HEK293 (cell line): ENCODE results near the gene DAND5.

ENCODE experiments used
- CTCF ChIA-PET: fragments of 350-600 bp; formaldehyde crosslinking; extraction: SDS; loops from one replicate; lab custom pipeline; 2021; ENCODE audit warnings: antibody characterized with exemption; lab: Yijun Ruan, JAX
- POLR2A ChIA-PET: fragments of 300-600 bp; formaldehyde crosslinking; extraction: SDS; loops from one replicate; lab custom pipeline; 2020; ENCODE audit warnings: antibody characterized with exemption, inconsistent platforms; lab: Yijun Ruan, JAX
- H3K27ac ChIP-seq: fragments of 200-500 bp; sonication (Bioruptor generic); 2 replicates; pipeline ENCODE4 v1.5.1; 2014; ENCODE audit warnings: low read depth, low read length, control low read depth, inconsistent platforms; ENCODE audit errors: extremely low read depth
- H3K36me3 ChIP-seq, 2 experiments: fragments of 200-500 bp in 1 of 2; sonication (Bioruptor generic) in 1 of 2; 1 replicate in 1 of 2; 2 replicates in 1 of 2; pipeline ENCODE4 v1.5.1; 2014 to 2017; ENCODE audit warnings: inconsistent platforms in 2 of 2, low read length in 2 of 2; ENCODE audit not compliant: control insufficient read depth in 2 of 2, insufficient read depth in 1 of 2
- H3K4me1 ChIP-seq: fragments of 200-500 bp; sonication (Bioruptor generic); 2 replicates; pipeline ENCODE4 v1.5.1; 2014; ENCODE audit warnings: mild to moderate bottlenecking, low read length, inconsistent platforms; ENCODE audit not compliant: control insufficient read depth, insufficient read depth
- H3K4me3 ChIP-seq: 2 replicates; pipeline ENCODE4 v1.5.1; 2011; ENCODE audit warnings: low read depth, mild to moderate bottlenecking, control low read depth, low read length, moderate library complexity
- H3K9me3 ChIP-seq: fragments of 200-500 bp; sonication (Bioruptor generic); 2 replicates; pipeline ENCODE4 v1.5.1; 2014; ENCODE audit warnings: low read depth, low read length, inconsistent platforms; ENCODE audit not compliant: control insufficient read depth, insufficient read depth
- BCL11A ChIP-seq: fragments of 450-650 bp; formaldehyde crosslinking; IDR thresholded peaks from 2 replicates; pipeline ENCODE4 v1.5.1; 2016; ENCODE audit warnings: low read depth, missing biosample characterization, missing genetic modification characterization
- KLF8 ChIP-seq: fragments of 450-650 bp; formaldehyde crosslinking; IDR thresholded peaks from 2 replicates; pipeline ENCODE4 v1.5.1; 2016; ENCODE audit warnings: missing biosample characterization, missing genetic modification characterization
- ZFHX2 ChIP-seq: fragments of 450-650 bp; formaldehyde crosslinking; conservative IDR thresholded peaks from 2 replicates; pipeline ENCODE4 v1.5.1; 2016; ENCODE audit warnings: missing biosample characterization, missing genetic modification characterization
- ZNF10 ChIP-seq: fragments of 450-650 bp; formaldehyde crosslinking; IDR thresholded peaks from 2 replicates; pipeline ENCODE4 v1.5.1; 2017; ENCODE audit warnings: missing biosample characterization, missing genetic modification characterization
- ZNF114 ChIP-seq: fragments of 450-650 bp; formaldehyde crosslinking; IDR thresholded peaks from 2 replicates; pipeline ENCODE4 v1.5.0; 2017; ENCODE audit warnings: missing biosample characterization, missing genetic modification characterization
- ZNF155 ChIP-seq: fragments of 450-650 bp; formaldehyde crosslinking; IDR thresholded peaks from 2 replicates; pipeline ENCODE4 v1.5.1; 2016; ENCODE audit warnings: missing biosample characterization, missing genetic modification characterization
- ZNF157 ChIP-seq: fragments of 450-650 bp; formaldehyde crosslinking; IDR thresholded peaks from 2 replicates; pipeline ENCODE4 v1.5.1; 2016; ENCODE audit warnings: missing biosample characterization, missing genetic modification characterization
- ZNF2 ChIP-seq: fragments of 450-650 bp; formaldehyde crosslinking; IDR thresholded peaks from 2 replicates; pipeline ENCODE4 v1.5.1; 2016; ENCODE audit warnings: missing biosample characterization, missing genetic modification characterization
- ZNF248 ChIP-seq: fragments of 450-650 bp; formaldehyde crosslinking; IDR thresholded peaks from 2 replicates; pipeline ENCODE4 v1.5.1; 2017; ENCODE audit warnings: missing biosample characterization, missing genetic modification characterization
- ZNF274 ChIP-seq, 2 experiments: fragments of 200-500 bp in 1 of 2; fragments of 450-650 bp in 1 of 2; sonication (Bioruptor generic) in 1 of 2; formaldehyde crosslinking in 1 of 2; IDR thresholded peaks; 2 replicates each; pipeline versions ENCODE4 v1.5.1 to v1.6.1; 2014 to 2016; ENCODE audit warnings: borderline replicate concordance in 1 of 2, inconsistent platforms in 1 of 2, low read length in 1 of 2, missing biosample characterization in 1 of 2, missing genetic modification characterization in 1 of 2
- ZNF341 ChIP-seq: fragments of 450-650 bp; formaldehyde crosslinking; IDR thresholded peaks from 2 replicates; pipeline ENCODE4; 2016; ENCODE audit warnings: low read depth, missing biosample characterization, missing genetic modification characterization
- ZNF350 ChIP-seq: fragments of 450-650 bp; formaldehyde crosslinking; IDR thresholded peaks from 2 replicates; pipeline ENCODE4 v1.5.0; 2017; ENCODE audit warnings: missing biosample characterization, mild to moderate bottlenecking, missing genetic modification characterization
- ZNF366 ChIP-seq: fragments of 450-650 bp; formaldehyde crosslinking; conservative IDR thresholded peaks from 2 replicates; pipeline ENCODE4 v1.5.1; 2016; ENCODE audit warnings: missing biosample characterization, missing genetic modification characterization
- ZNF394 ChIP-seq: fragments of 450-650 bp; formaldehyde crosslinking; IDR thresholded peaks from 2 replicates; pipeline ENCODE4 v1.5.1; 2016; ENCODE audit warnings: missing biosample characterization, missing genetic modification characterization, mild to moderate bottlenecking, moderate library complexity, borderline replicate concordance
- ZNF555 ChIP-seq: fragments of 450-650 bp; formaldehyde crosslinking; conservative IDR thresholded peaks from 2 replicates; pipeline ENCODE4 v1.5.1; 2017; ENCODE audit warnings: missing biosample characterization, mild to moderate bottlenecking, missing genetic modification characterization, inconsistent platforms
- ZNF654 ChIP-seq: fragments of 450-650 bp; formaldehyde crosslinking; IDR thresholded peaks from 2 replicates; pipeline ENCODE4 v1.5.1; 2016; ENCODE audit warnings: low read depth, missing biosample characterization, missing genetic modification characterization
- ZNF670 ChIP-seq: fragments of 450-650 bp; formaldehyde crosslinking; IDR thresholded peaks from 2 replicates; pipeline ENCODE4 v1.5.1; 2016; ENCODE audit warnings: missing biosample characterization, missing genetic modification characterization, low read depth
- ZNF701 ChIP-seq: fragments of 450-650 bp; formaldehyde crosslinking; IDR thresholded peaks from 2 replicates; pipeline ENCODE4 v1.5.1; 2016; ENCODE audit warnings: missing biosample characterization, missing genetic modification characterization
- ZNF76 ChIP-seq: fragments of 450-650 bp; formaldehyde crosslinking; IDR thresholded peaks from 2 replicates; pipeline ENCODE4; 2016; ENCODE audit warnings: low read depth, missing biosample characterization, missing genetic modification characterization, borderline replicate concordance
- ZNF785 ChIP-seq: fragments of 450-650 bp; formaldehyde crosslinking; IDR thresholded peaks from 2 replicates; pipeline ENCODE4 v1.5.1; 2016; ENCODE audit warnings: missing biosample characterization, missing genetic modification characterization
- ZSCAN30 ChIP-seq: fragments of 450-650 bp; IDR thresholded peaks from 2 replicates; pipeline ENCODE4 v1.5.1; 2018; ENCODE audit warnings: missing biosample characterization, mild to moderate bottlenecking, missing genetic modification characterization, moderate library complexity
- TF ChIP-seq, protein P1 (sequence below): fragments of 450-650 bp; formaldehyde crosslinking; IDR thresholded peaks from 2 replicates; pipeline ENCODE4 v1.5.1; 2017; ENCODE audit warnings: missing biosample characterization, missing genetic modification characterization
- TF ChIP-seq, protein P2 (sequence below): fragments of 450-650 bp; formaldehyde crosslinking; optimal IDR thresholded peaks from 2 replicates; pipeline ENCODE3; 2016; ENCODE audit warnings: missing biosample characterization, mild to moderate bottlenecking, missing genetic modification characterization
- TF ChIP-seq, protein P3 (sequence below): fragments of 450-650 bp; formaldehyde crosslinking; IDR thresholded peaks from 2 replicates; pipeline ENCODE4 v1.5.1; 2016; ENCODE audit warnings: missing biosample characterization, missing genetic modification characterization
- TF ChIP-seq, protein P4 (sequence below): fragments of 450-650 bp; formaldehyde crosslinking; IDR thresholded peaks from 2 replicates; pipeline ENCODE4 v1.5.1; 2017; ENCODE audit warnings: missing biosample characterization, missing genetic modification characterization

DAND5 gene

DNA sequence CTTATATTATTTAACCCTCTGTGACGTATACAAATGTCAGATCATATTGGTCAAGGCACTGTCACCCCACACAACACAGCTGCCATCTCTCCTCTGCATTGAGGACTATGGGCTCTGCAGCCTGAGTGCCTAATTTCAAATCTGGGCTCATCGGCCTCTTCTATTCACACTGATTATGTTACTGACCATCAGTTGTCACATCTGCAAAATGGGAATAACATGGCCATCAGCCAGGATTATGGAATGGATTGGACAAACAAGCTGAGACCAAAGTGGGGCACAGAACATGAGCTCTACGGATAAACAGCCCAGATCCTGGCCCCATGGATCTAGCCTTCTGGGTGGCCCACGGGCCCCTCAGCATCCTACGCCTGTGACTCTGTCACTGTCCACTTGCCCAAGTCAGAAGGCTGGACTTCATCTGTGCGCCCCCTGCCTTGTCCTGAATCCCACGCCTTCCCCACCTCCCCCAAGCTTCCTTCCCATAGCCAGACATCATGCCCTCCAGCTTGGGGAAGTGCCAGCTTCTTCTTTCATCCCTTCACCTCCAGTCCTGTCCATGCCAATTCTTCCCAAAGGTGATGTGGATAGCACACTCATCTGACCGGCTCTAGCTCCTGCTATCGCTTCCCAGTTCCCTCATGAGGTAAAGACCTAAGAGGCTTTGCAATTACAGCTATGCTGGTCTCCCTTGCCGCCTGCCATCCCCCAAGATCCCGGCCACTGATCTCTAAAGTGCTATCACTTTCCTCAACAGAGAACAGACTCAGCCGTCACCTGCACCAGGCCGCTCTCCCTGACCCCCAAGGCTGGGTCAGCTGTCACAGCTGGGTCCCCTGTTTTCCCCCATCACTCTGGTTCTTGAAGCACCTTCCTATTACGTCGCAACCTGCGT, 36.7 kb upstream of the DAND5 start:
- CTCF ChIA-PET = interaction anchor here (0.6 to 1.8 kb wide), 8 partner anchors 11 to 166 kb away, joined by 3 to 7 read pairs (median 3); no protein-coding TSS in a partner anchor
- POLR2A ChIA-PET = interaction anchor here (0.6 to 2.6 kb wide), 19 partner anchors 9 to 1839 kb away, joined by 3 to 18 read pairs (median 7); partner anchors contain the start of genes DAND5, DNASE2, GCDH and SYCE2
- Histone ChIP-seq H3K4me3 (peak overlapping the region; percentile 99), H3K27ac (peak overlapping the region; percentile 88), H3K4me1 (peaks cover 4% of the 10 kb centered on the region), H3K9me3 (no peaks in the 10 kb centered on the region), H3K36me3 (peaks cover 31 to 37% of the 10 kb centered on the region in 2 experiments)
- TF ChIP-seq ZNF2 (tag by site-specific recombination) (0 out of 2 replicates have a peak, but pooled peaks have one; percentile 18), ZNF394 (tag by site-specific recombination) (no peak)

DNA sequence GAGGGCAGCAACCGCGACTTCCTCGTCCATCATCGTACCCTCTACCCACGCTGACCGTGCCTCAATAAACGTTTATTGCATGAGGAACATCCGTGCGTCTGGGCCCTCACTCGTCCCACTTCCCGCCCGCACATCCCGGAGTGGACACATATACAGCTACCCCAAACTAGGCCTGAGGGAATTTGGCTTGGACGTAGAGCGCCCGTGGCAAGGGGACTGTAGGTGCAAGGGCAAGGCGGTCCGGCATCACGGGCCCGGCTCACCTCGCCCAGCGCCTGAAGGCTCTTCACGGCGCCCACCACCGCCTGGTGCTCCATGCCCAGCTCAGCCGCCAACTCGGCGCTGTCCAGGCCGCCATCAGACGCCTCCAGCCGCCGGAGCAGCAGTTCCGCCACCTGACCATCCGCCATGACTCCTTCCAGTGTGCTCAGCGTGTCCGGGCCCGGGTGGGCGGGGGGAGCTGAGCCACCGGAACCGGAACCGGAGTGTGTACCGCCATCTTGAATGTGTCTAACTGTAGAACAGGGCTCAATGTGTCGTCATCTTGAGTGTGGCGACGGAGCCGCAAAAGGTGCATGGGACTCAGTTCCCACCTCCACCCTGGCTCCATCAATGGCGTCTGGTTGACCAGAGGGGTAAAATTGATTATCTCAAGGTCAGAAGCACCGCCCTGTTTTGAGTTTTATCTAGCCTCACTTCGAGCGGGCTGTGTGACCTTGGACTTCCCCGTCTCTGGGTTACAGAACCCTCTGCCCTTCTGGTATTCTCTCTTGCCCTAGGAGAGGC, 35.9 kb upstream of the DAND5 start, which contains the start of gene FARSA:
TSS of gene FARSA (minus strand) at position 425 of the 786 bp plus-strand sequence. CDS start at position 410, 15 bp downstream.
- CTCF ChIA-PET = interaction anchor here (0.7 to 1.7 kb wide), 3 partner anchors 12 to 167 kb away, joined by 3 to 7 read pairs (median 5); no protein-coding TSS in a partner anchor
- Histone ChIP-seq H3K9me3 (no peaks in the 10 kb centered on the region), H3K27ac (peak within 1 kb of the TSS; percentile 88), H3K4me3 (peak within 1 kb of the TSS; percentile 99), H3K4me1 (peaks cover 7% of the 10 kb centered on the region), H3K36me3 (peaks cover 27 to 30% of the 10 kb centered on the region in 2 experiments)
- POLR2A ChIA-PET = interaction anchor here (0.6 to 2.6 kb wide), 26 partner anchors 9 to 1839 kb away, joined by 3 to 18 read pairs (median 6); partner anchors contain the start of genes DNASE2, GCDH, JUNB and SYCE2
- TF ChIP-seq ZNF341 (no peak), ZFHX2 (tag by site-specific recombination) (peak; percentile 64), ZNF350 (no peak), ZNF366 (tag by site-specific recombination) (no peak), ZNF670 (tag by site-specific recombination) (no peak), ZNF10 (tag by site-specific recombination) (peak; percentile 53; the same call in 1 of the 2 replicates), ZNF555 (no peak), ZNF76 (tag by site-specific recombination) (peak; percentile 93), KLF8 (tag by site-specific recombination) (no peak; the same call in 1 of the 2 replicates), ZNF274 (IDR thresholded peaks at IDR 0.05; ENCODE audit: low read length) (no peak), ZNF274 (tag by site-specific recombination; IDR thresholded peaks at IDR 0.05; ENCODE audit: borderline replicate concordance) (no peak), ZNF157 (tag by site-specific recombination) (no peak), ZNF654 (no peak), BCL11A (no peak), ZNF701 (tag by site-specific recombination) (no peak), ZNF785 (tag by site-specific recombination) (no peak), ZNF248 (tag by site-specific recombination) (no peak), ZNF155 (tag by site-specific recombination) (no peak), ZNF114 (tag by site-specific recombination) (no peak), ZSCAN30 (tag by site-specific recombination) (no peak)
- TF ChIP-seq, protein P1, sequence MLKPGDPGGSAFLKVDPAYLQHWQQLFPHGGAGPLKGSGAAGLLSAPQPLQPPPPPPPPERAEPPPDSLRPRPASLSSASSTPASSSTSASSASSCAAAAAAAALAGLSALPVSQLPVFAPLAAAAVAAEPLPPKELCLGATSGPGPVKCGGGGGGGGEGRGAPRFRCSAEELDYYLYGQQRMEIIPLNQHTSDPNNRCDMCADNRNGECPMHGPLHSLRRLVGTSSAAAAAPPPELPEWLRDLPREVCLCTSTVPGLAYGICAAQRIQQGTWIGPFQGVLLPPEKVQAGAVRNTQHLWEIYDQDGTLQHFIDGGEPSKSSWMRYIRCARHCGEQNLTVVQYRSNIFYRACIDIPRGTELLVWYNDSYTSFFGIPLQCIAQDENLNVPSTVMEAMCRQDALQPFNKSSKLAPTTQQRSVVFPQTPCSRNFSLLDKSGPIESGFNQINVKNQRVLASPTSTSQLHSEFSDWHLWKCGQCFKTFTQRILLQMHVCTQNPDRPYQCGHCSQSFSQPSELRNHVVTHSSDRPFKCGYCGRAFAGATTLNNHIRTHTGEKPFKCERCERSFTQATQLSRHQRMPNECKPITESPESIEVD (tag by site-specific recombination) = no peak
- TF ChIP-seq, protein P2, sequence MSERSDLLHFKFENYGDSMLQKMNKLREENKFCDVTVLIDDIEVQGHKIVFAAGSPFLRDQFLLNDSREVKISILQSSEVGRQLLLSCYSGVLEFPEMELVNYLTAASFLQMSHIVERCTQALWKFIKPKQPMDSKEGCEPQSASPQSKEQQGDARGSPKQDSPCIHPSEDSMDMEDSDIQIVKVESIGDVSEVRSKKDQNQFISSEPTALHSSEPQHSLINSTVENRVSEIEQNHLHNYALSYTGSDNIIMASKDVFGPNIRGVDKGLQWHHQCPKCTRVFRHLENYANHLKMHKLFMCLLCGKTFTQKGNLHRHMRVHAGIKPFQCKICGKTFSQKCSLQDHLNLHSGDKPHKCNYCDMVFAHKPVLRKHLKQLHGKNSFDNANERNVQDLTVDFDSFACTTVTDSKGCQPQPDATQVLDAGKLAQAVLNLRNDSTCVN (tag by site-specific recombination) = peak; percentile 35
- TF ChIP-seq, protein P3, sequence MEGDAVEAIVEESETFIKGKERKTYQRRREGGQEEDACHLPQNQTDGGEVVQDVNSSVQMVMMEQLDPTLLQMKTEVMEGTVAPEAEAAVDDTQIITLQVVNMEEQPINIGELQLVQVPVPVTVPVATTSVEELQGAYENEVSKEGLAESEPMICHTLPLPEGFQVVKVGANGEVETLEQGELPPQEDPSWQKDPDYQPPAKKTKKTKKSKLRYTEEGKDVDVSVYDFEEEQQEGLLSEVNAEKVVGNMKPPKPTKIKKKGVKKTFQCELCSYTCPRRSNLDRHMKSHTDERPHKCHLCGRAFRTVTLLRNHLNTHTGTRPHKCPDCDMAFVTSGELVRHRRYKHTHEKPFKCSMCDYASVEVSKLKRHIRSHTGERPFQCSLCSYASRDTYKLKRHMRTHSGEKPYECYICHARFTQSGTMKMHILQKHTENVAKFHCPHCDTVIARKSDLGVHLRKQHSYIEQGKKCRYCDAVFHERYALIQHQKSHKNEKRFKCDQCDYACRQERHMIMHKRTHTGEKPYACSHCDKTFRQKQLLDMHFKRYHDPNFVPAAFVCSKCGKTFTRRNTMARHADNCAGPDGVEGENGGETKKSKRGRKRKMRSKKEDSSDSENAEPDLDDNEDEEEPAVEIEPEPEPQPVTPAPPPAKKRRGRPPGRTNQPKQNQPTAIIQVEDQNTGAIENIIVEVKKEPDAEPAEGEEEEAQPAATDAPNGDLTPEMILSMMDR = peak; percentile 39; the same call in 1 of the 2 replicates
- TF ChIP-seq, protein P4, sequence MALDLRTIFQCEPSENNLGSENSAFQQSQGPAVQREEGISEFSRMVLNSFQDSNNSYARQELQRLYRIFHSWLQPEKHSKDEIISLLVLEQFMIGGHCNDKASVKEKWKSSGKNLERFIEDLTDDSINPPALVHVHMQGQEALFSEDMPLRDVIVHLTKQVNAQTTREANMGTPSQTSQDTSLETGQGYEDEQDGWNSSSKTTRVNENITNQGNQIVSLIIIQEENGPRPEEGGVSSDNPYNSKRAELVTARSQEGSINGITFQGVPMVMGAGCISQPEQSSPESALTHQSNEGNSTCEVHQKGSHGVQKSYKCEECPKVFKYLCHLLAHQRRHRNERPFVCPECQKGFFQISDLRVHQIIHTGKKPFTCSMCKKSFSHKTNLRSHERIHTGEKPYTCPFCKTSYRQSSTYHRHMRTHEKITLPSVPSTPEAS (tag by site-specific recombination) = peak; percentile 35; the same call in 1 of the 2 replicates
